Measurements from ENCODE around the gene TGFB2. TPM values are rescaled to one million over a fixed set of nuclear protein-coding genes. Genes with fewer than 3 reads are reported as not detected.

TGFB2 gene
- total RNA-seq, 1 experiment from 2014 or later: 2.5 TPM

- no peaks in the 10 kb centered on the region for H3K36me3 Mint-ChIP-seq
- no peak for DNase-seq (ENCODE audit: low spot score)
- no peaks in the 10 kb centered on the region for H3K4me1 Mint-ChIP-seq
- ChIA-PET CTCF (no interaction called here), POLR2A (no interaction called here)
- ATAC-seq: no peak
- H3K4me3 Mint-ChIP-seq: no peak overlapping the region
- H3K27me3 Mint-ChIP-seq (ENCODE audit: low read depth): no peaks in the 10 kb centered on the region
- no peak overlapping the region for H3K27ac Mint-ChIP-seq
- TF ChIP-seq ZNF281 (CRISPR knock-in tag; IDR thresholded peaks at IDR 0.05) (no peak), ATF2 (CRISPR knock-in tag; IDR thresholded peaks at IDR 0.05; ENCODE audit: borderline replicate concordance, low read depth) (no peak), FOXJ3 (CRISPR knock-in tag; IDR thresholded peaks at IDR 0.05; ENCODE audit: borderline replicate concordance) (no peak), MLX (CRISPR knock-in tag; IDR thresholded peaks at IDR 0.05) (no peak), ETV6 (CRISPR knock-in tag; IDR thresholded peaks at IDR 0.05) (no peak), ZNF512 (CRISPR knock-in tag; IDR thresholded peaks at IDR 0.05; ENCODE audit: borderline replicate concordance) (no peak), ARID4B (CRISPR knock-in tag; IDR thresholded peaks at IDR 0.05; ENCODE audit: borderline replicate concordance) (no peak), GTF2I (CRISPR knock-in tag; conservative IDR thresholded peaks at IDR 0.05) (no peak), CTCF (IDR thresholded peaks at IDR 0.05) (no peak), ATF3 (CRISPR knock-in tag; conservative IDR thresholded peaks at IDR 0.05) (no peak), FOXP1 (CRISPR knock-in tag; IDR thresholded peaks at IDR 0.05; ENCODE audit: borderline replicate concordance) (no peak), GRHL2 (CRISPR knock-in tag; IDR thresholded peaks at IDR 0.05; ENCODE audit: insufficient replicate concordance, severe bottlenecking) (no peak), RELA (CRISPR knock-in tag; IDR thresholded peaks at IDR 0.05; ENCODE audit: borderline replicate concordance) (no peak), ZNF232 (CRISPR knock-in tag; IDR thresholded peaks at IDR 0.05) (no peak), ZNF396 (CRISPR knock-in tag; IDR thresholded peaks at IDR 0.05; ENCODE audit: borderline replicate concordance) (no peak), NR2C2 (CRISPR knock-in tag; IDR thresholded peaks at IDR 0.05) (no peak), HMGXB4 (CRISPR knock-in tag; IDR thresholded peaks at IDR 0.05) (no peak), PRRX2 (CRISPR knock-in tag; IDR thresholded peaks at IDR 0.05) (no peak), PREB (CRISPR knock-in tag; IDR thresholded peaks at IDR 0.05; ENCODE audit: borderline replicate concordance) (no peak)
- peaks cover 4% of the 10 kb centered on the region; the same call in 1 of the 2 replicates for H3K9me3 Mint-ChIP-seq
Observed at GRCh38 chr1:218394989-218395388, 49.9 kb downstream of the TGFB2 start.

Data from WTC11 (cell line).